NCI-H524 (cell line): ENCODE results near the gene SCARB2.

Experiments used
- DNase-seq, 2 experiments: peaks; one replicate each; lab custom pipeline; 2025; lab: John Stamatoyannopoulos, UW

Gene SCARB2

DNA sequence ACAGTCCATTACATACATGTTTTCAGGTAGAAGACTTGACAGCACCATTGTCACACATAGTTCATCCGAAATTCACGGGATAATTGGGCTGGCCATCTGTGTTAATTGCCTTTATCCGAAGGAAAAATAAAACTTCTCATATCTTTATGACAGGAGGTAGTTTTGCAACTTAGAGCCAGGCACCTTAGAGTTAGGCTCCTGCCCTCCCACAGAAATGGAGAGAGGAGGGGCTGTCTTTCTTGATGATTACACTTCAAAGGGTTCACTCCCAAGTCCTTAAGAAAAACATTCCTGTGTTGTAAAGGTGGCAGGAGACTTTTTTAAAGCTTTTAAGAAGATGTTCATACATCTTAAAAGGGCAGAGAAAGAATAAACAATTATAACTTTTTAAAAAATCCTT is 10.5 kb upstream of the SCARB2 start:
- no peak for DNase-seq

DNA sequence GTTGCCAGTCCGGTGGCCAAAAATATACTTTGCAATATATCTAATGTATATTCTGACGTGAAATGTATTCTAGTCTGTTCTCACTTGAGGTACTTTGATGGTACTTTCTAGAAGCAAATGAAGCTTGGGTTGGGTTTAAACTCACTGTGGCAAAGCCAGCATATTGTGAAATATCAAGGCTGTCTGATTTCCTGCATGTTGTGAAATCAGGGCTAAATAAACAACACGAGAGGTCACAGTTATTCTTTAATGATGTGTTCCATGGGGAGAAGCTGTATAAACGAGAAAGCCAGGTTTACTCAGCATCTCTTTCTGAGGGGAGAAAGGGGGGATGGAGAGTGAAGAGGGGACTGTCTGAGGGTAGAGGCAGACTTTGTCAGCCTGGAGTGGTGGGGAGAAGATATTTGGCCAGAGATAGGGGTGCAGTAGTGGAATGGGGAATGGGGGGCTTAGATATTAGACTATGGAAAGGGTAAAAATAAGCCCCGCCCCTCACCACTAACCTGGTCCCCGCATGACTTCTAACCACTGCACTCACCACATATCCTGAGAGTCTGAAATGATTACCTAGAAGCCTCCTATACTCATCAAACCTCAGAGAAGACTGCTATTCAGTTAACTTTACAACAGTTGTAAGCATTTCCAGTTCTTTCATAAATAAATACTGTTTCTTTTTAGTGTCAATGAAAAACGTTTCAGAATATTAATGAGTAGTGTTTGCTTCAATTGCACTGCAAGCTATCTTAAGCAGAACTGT is 5.9 kb upstream of the SCARB2 start:
- no peak for DNase-seq

DNA sequence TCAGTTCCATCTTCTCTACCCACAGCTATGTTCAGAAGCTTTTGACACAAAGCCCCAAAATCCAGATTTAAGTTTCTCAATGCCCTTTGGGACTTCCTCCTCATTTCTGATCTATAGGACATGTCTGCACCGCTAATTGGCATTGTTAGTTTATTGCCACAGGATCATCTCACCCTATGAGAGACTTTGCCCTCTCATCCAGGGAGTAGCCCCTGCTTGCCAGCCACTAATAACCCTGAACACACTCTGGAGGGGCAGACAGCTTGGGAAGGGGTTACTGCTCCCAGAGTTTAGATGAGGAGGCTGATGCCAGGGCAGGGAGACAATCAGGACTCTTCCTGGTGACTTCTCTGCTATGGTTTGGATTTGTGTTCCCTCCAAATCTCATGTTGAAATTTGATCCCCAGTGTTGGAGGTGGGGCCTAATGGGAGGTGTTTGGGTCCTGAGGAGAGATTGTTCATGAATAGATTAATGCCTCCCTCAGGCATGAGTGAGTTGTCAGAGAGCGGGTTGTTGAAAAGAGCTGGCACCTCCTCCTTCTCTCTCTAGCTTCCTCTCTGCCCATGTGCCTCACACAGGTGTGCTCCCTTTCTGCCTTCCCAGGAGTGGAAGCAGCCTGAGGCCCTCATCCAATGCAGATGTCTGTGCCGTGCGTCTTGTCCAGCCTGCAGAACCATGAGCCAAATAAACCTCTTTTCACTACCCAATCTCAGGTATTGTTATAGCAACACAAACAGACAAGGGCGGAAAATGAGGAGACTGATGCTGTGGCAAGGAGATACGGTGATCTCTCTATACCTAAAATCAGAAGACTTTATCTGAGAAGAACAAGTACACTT is 3.6 kb upstream of the SCARB2 start:
- DNase-seq: peak in 1 of 2 experiments; percentile 6

DNA sequence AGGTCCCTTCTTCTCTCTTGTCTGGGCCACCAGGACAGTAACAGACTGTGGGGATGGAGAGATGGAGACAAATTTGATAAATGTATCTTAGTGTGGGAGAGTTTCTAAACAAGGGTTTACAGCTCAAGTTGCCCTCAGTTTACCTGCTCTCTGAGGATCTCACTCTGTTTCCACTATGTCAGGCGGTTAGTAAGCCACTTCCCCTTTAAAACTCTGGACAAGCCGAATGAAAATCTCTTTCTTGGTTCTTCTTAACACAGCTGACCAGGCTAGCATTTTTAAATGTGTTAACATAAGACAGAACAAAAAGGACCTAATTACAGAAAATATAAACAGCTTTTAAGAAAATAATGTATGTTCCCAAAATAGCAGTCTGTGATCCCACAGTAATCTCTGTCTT is 2.9 kb upstream of the SCARB2 start:
- no peak for DNase-seq

DNA sequence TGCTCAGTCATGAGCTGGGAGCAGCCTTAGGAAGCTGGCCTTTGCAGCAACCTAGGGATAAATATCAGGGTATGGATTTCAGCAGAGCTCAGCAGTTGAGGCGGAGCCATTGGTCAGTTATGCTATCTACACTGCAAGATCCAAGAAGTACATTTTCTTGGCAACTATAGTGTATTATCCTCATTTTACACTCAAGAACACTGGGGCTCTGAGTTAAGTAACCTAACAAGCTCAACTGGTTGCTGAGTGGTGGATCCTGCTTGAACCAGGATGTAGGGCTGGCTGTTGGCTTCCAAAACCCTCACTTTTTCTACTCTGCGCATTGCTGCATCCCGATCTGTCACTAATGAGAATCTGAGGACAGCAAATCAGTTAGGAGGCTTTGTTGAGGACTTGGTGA is 1.5 kb upstream of the SCARB2 start:
- DNase-seq: no peak

DNA sequence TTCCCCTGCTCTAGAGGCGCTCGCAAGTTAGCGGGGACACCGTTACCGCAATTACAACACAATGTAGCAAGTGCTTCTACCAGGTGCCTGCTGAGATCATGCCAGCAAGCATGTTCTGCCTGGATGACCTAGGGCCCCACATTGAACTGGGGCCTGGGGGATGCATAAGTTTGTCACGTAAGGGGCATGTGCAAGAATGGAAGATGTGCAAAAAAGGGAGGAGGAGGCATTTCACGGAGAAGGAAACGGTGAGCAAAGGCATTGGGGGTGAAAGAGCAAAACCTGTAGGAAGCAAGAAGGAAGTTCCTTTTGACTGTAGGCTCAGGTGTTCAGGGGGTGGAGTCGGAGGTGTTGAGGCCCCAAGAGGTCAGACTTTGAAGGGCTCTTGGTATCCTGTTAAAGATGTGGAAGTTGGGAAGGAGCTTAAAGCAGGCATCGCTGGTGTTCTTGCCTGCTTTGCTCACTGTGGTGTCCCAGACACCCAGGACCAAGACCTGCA is 602 bp upstream of the SCARB2 start:
- DNase-seq: no peak

DNA sequence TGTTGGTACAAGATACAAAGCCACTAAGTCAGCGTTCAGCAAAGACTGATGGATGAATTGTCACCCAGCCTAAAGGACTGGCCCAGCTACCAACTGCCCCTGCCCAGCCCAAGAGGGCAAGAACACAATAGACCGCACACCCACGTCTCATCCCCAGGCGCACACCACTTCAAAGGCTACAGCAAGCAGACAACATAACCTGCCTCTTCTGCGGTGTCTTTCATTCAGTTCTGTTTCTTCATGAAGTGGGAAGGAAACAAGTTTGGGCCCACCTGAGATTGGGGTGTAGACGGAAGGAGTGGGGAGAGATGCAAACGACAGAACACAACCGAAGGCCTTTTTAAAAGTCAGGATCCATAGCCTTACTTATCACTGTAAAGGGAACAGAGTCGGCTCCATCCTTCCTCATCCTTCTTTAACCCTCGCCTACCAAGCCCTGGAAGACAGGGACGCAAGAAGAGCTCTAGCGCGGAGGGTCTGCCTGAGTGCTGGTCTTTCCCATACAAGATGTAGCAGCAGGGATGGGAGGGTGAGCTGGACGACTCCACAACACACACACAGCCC is 691 bp downstream of the SCARB2 start:
- DNase-seq: peak in 1 of 2 experiments; percentile 55

DNA sequence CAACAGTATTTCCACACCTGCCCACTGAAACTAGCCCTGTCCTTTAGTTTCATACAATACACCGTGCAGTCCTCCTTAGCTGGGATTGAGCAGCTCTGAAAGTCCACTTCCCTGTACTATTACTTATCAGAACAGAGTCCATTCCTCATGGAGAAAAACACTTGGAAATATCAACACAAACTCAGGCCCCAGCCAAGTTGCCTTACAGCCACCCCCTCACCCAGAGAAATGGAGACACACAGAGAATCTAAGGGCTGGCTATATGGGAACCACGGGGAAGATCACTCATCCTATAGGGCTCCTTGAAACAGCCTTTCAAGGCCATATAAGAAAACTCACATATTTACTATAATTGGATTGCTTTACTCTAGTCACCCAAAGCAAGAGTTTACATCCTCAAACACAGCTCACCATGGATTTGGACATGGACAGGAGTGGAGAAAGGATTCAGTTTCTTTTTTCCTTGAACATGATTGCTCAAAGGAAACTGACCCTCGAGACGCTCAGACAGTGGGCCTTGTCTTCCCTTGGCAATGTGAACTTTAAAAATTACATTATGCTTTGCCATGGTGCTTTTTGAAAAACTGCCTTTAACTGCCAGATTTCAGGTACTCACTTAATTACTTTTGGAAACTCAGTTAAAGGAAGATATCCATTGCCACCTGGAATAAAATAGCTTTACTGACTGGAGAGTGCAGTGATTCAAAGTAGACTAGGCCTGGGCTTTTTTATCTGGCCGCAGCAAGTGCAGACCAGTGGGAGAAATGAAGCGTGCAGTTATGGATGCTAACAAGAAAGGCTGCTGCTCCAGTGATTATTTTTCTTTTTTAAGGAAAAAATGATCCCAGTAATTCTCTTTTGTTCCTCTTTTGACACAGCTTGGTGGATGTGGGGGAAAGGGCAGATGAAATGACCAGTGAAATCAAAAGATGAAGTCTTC is 1.6 kb downstream of the SCARB2 start:
- DNase-seq: no peak

DNA sequence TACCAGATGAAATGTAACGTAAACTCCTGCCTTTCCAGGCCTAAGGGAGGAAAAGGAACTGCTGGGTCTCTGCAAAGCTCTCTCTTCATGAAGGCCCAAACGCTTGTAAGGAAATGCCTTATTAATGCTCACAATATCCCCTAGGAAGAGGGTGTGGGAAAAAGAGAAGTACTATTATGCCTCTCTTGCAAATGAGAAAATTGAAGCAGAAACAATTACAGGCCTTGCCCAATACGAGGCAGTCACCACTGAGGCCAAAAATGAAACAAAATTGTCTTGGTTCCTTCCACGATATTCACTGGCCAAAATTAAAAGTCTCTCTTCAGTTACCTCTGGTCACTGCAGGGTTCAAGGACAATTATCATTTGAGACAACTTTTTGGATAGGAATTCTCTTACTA is 3.2 kb downstream of the SCARB2 start:
- DNase-seq: no peak

DNA sequence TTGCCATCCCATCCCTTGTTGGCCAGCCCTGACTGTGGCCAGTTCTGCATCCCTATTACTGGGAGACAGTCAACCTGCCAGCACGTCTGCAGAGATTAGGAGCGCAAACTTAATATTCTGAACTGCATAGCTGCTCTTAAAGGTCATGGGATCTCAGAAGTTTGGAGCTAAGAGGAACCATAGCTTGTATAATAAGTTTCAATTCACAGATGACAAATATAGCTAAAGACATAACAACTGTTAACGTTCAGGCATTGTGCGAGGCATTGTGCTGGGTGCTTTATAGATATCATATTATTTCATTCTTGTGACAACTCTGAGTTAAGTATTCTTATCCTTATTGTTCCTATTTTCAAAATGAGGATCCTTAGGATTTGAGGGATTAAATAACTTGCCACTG is 3.7 kb downstream of the SCARB2 start:
- no peak for DNase-seq

DNA sequence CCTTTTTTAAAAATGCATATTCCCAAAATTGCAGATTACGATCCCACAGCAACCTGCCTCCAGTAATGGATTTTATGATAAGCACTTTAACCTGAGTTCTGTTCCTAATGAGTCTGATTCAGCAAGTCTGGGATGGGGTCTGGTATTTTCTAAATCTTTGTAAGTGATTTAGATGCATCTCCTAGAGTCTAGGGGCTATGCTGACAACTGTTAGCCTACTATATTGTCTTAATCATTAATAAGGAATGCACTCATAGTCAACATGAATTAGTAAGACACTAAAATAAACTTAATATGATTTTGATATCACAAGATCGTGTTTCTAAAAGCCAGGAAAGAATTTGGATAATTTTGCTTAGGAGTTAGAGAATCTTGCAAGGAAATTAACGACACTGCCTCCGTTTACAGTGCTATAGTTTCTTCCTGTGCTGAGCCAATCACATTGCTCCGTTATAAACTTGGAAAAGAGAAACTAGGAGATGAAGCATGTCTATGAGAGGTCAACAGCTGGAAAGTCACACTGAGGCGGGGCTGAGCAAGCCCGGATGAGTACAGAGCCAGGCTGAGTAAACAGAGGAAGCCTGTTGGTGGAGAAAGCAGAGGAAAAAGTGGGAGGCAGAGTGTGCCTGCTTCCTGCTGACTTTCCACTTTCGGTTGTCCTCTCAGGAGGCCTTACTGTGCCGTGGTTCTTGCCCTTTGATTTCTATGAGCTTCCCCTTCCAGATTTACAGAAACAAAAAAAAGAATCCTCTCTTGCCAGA is 5.4 kb downstream of the SCARB2 start:
- DNase-seq: peak in 1 of 2 experiments; percentile 35

DNA sequence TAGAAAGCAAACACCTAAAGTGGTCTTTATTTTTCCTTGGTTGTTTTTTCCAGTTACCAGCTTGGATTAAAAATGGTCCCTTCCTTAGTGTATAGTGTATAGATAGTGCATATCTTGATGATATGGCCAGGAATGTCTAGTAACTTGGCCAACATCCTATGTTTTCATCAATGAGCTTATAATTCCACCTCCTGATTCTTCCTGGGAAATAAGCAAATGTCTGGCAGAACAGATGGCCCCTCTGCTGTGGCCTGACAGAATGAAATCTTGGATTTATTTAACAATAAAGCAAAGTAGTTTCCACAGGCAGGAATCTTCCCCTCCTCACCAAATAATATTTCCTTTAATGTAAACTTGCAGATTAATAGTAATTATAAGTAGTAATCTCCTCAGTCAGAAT is 6.1 kb downstream of the SCARB2 start:
- peak in 1 of 2 experiments; percentile 43 for DNase-seq

DNA sequence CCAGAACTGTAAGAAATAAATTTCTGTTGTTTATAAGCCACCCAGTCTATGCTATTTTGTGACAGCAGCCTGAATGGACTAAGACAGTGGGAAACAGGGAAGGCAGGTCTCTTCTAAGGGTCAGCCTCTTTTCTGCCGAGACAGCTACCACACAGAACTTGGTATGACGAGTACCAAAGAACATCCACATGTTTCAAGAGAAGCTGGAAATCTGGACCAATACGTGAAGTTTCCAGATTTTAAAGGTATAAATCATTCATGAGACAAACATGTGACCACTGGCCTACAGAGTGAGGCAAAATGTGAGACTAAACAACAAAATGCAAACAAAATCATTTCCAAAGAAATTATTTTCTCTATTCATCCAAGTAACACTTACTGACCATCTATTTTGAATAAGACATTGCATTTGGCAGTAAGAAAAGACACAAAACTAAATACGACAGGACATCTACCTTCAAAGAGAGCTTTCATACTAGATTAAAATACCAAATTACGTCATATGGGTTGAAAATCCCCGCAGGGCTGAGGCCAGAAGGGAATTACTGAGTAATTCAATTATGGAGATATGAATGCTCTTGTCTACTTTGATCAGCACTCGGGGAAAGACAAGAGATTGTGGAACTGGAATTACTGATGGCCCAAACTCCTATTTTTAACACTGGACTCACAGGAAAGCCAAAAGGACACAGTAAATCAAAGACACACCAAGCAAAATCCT is 7.2 kb downstream of the SCARB2 start:
- peak; percentile 24 to 63 for DNase-seq

DNA sequence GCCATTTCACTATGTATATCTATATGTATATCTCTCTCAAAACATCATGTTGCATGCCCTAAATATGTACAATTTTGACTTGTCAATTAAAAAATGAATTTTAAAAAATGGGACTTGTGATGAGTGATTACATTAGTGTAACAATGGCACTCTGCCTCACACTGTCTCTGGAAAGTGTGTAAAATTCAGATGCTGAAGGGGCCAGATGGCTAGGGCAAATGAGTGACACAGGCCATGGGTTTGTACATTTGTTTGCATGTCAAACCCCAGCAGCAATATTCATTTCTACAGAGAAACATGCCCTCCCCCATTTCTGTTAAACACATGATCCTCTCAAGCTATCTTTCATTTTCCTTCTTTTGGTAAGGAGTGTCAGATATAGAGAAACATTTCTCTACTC is 8.1 kb downstream of the SCARB2 start:
- DNase-seq: peak in 1 of 2 experiments; percentile 39

DNA sequence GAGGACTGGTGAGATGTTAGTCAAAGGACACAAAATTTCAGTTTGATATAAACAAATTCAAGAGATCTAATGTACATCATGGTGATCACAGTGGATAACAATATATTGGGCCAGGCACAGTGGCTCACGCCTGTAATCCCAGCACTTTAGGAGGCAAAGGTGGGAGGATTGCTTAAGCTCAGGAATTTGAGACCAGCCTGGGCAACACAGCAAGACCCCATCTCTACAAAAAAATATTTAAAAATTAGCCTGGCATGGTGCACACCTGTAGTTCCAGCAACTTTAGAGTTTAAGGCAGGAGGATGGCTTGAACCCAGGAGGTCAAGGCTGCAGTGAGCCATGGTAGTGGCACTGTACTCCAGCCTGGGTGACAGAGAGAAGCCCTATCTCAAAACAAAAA is 8.7 kb downstream of the SCARB2 start:
- DNase-seq: no peak

DNA sequence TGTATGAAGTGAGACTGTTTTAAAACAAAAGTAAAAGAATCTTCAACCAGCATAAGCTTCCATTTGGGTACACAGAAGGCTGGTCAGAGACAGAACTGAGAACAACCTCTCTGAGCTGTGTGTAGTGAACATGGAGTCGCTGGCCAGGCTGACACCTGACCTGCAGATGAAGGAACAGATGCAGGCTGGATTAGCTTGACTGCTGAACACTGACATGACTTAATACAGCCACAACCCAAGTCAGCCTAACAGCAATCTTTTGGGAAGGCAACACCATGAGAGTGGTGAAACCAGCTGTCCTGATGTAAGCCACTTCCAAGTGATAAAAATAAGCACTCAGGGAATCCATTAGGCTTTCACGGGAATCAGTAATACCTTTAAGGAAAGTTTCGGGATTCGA is 10.1 kb downstream of the SCARB2 start:
- DNase-seq: peak; percentile 86 to 94

DNA sequence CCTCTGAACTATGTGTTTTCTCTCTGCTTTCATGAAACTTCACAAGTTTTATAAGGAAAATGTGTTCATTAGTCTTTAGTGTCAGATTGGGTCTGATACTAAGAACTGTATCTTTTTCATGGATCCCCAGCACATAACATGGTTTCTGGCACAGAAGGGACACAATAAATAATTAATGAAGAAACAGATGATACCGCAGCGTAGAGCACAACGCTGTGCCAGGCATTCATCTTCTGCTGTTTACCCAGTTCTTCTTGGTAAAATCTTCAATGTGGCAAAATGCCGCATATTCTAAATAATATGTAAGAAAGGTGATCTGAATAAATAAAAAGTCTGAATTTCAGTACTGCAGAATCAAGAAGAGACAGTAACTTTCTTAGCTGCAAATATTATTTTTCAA is 12.3 kb downstream of the SCARB2 start:
- DNase-seq: peak in 1 of 2 experiments; percentile 21

DNA sequence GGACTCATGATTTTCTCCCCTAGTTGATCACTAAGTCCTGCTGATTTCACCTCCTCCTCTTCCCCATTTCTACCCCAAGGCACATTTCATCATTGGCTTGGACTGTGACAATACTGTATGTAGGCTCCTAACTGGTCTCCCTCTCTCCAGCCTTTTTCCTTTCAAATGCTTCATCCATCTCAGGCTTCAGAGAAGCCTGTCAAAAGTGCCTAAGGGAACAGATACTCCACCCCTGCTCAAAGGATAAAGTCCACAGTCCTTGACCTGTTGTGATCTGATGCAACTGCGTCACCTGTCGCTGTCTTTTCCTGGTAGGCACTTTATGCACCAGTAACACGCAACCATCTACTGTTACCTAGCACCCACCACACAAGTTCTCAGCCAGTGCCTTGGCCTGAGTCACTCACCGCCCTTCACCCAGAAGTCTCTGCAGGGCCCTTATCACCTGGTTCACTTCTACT is 12.8 kb downstream of the SCARB2 start:
- DNase-seq: peak in 1 of 2 experiments; percentile 54

DNA sequence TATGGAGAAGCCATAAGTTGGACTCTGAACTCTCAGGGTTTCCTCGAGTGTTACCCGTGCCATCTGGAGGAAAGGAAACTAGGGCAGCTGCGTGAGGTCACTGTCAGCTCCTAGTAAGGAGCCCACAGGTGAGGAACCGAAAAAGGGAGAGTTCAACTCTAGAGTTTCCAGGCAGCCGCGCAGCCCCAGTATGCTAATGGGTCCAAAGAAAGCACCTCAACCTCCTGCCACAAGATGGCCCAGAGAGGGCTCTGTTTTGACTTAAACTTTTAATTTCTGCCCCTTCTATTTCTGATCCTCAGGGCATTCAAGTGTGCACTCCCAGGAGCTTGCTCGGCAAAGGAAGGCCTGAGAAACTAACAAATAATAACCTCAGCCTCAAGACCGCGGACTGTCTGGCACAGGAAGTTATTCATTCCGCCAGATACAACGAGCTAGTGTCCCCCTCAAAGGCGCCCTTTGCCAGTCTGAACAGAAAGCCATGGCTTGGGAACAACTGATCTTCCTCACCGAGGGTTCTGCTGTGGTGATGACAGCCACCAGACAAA is 13.9 kb downstream of the SCARB2 start:
- DNase-seq: peak; percentile 60 to 63
